Measurements from ENCODE around the gene TWNK. TPM values are rescaled to one million over a fixed set of nuclear protein-coding genes. Genes with fewer than 3 reads are reported as not detected.
A peak's percentile ranks its signal among the peaks of the same experiment; 100 is the strongest.

The TWNK gene
- total and polyA plus RNA-seq, 2 donors (not counting 3 experiments of a cell fraction or from before 2014, with no cell fraction given), result 5.6 to 10.9 TPM

- dilution Hi-C loops (cut with MboI; ENCODE audit: extremely low pct_ligation_motif_present, low sequenced_read_pairs), result no loop called here
- Histone ChIP-seq H2AFZ (ENCODE audit: low read depth, low read length) (no peak overlapping the region), H3K27me3 (ENCODE audit: control insufficient read depth in 2 of 2, insufficient read depth in 2 of 2, low read length in 2 of 2) (peaks cover 0 to 9% of the 10 kb centered on the region in 2 experiments), H3K9me1 (replicated peaks; ENCODE audit: control insufficient read depth, extremely low read depth, insufficient read depth, low read length) (no peaks in the 10 kb centered on the region), H3K4me3 (replicated peaks in 1 of 3; ENCODE audit: insufficient read depth in 1 of 3, low read depth in 1 of 3, low read length in 3 of 3) (no peak overlapping the region), H3K4me1 (ENCODE audit: control insufficient read depth, extremely low read depth, insufficient read depth, low read length) (peaks cover 16% of the 10 kb centered on the region), H3K9ac (replicated peaks; ENCODE audit: extremely low read depth, insufficient read depth, low read length) (no peak overlapping the region), H3K36me3 (ENCODE audit: control insufficient read depth in 2 of 2, extremely low read depth in 1 of 2, insufficient read depth in 2 of 2, low read length in 2 of 2) (peaks cover 0 to under 1% of the 10 kb centered on the region in 2 experiments), H3K4me2 (ENCODE audit: insufficient read depth, low read length) (no peak overlapping the region), H3K9me3 (replicated peaks; ENCODE audit: control insufficient read depth, insufficient read depth, low read length) (no peaks in the 10 kb centered on the region), H4K20me1 (replicated peaks; ENCODE audit: control insufficient read depth, extremely low read depth, insufficient read depth, low read length) (no peaks in the 10 kb centered on the region), H3K27ac (ENCODE audit: insufficient read depth, low read depth, low read length) (no peak overlapping the region), H3K79me2 (ENCODE audit: control insufficient read depth, insufficient read depth, low read length) (peaks cover 11% of the 10 kb centered on the region)
- TF ChIP-seq CTCF (IDR thresholded peaks at IDR 0.05; ENCODE audit: extremely low read depth in 1 of 2, insufficient read depth in 1 of 2, low read depth in 1 of 2, low read length in 2 of 2) (peak in 1 of 2 donors; percentile 35), FOS (IDR thresholded peaks at IDR 0.05; ENCODE audit: borderline replicate concordance, insufficient read depth, low read length) (no peak), GATA2 (IDR thresholded peaks at IDR 0.05; ENCODE audit: insufficient read depth, insufficient read length, low read depth, low read length) (no peak)
- ChIA-PET POLR2A (no interaction called here), CTCF (interaction anchor here (1.0 to 6.3 kb wide), 9 partner anchors 11 to 112 kb away, joined by 3 to 74 read pairs (median 12); partner anchors contain the start of gene LZTS2)
- intact Hi-C loops (cut with micrococcal nuclease), result loop anchor here (5.0 kb wide), 1 partner anchor 38 kb away; no protein-coding TSS in a partner anchor
- BruUV-seq (replicated peaks), result no TSS peak
- no peak for FAIRE-seq
- no peak for DNase-seq (ENCODE audit: low read depth, low spot score)
These were observed 42.4 kb downstream of the TWNK start for GRCh38 chr10:101029520-101030295.
